Sigmoid colon (tissue), 4 donors: ENCODE data around the gene NUP188.
A peak's percentile ranks its signal among the peaks of the same experiment; 100 is the strongest.

Experiments used
- EP300 ChIP-seq, 4 donors: sonication (generic); formaldehyde crosslinking; IDR thresholded peaks; one replicate each; pipeline ENCODE4 v1.6.1; 2017; ENCODE audit warnings: antibody characterized with exemption in 4 of 4
- POLR2AphosphoS5 ChIP-seq, 4 donors: sonication (generic); formaldehyde crosslinking; IDR thresholded peaks; one replicate each; pipeline ENCODE4 v1.6.1; 2017; ENCODE audit warnings: antibody characterized with exemption in 4 of 4
- TF ChIP-seq, protein P1 (sequence below), 4 experiments: fragments of 450-650 bp in 3 of 4; fragments of 200-600 bp in 1 of 4; IDR thresholded peaks; one replicate each; pipeline ENCODE4 v1.5.1; 2016 to 2019; ENCODE audit warnings: antibody characterized with exemption in 4 of 4, mild to moderate bottlenecking in 3 of 4, moderate library complexity in 2 of 4

DNA sequence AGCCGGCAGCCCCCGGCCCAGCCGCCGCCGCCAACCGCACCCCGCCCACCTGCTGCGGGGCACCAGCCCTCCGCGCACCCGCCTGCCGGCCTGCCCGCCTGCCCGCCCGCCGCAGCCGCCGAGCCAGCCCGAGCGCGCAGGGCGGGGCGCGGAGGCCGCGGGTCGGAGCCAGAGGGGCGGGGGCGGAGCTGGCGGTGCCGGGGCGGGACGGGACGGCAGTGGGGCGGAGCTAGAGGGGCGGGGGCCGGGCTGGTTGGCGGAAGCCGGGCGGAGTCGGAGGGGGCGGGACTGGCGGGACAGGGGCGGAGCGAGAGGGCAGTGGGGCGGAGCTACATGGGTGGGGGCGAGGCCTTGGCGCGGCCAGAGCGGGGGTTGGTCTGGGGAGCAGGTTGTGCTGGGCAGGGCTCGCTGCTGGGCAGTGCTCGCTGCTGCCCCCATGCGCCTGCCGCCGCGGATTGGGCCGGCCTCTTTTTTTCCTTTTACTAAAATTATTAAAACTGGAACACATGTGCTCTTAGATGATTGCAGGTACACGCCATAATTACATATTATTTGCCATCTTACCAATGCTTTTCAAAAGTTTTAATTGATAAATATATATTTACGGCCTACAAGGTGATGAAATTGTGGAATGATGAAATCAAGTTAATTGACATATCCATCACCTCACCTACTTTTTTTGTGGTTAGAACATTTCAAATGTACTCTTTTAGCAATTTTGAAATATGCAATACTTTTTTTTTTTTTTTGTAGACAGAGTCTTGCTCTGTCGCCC, 80.9 kb downstream of the NUP188 start, which contains the start of gene SH3GLB2:
- TF ChIP-seq, protein P1, sequence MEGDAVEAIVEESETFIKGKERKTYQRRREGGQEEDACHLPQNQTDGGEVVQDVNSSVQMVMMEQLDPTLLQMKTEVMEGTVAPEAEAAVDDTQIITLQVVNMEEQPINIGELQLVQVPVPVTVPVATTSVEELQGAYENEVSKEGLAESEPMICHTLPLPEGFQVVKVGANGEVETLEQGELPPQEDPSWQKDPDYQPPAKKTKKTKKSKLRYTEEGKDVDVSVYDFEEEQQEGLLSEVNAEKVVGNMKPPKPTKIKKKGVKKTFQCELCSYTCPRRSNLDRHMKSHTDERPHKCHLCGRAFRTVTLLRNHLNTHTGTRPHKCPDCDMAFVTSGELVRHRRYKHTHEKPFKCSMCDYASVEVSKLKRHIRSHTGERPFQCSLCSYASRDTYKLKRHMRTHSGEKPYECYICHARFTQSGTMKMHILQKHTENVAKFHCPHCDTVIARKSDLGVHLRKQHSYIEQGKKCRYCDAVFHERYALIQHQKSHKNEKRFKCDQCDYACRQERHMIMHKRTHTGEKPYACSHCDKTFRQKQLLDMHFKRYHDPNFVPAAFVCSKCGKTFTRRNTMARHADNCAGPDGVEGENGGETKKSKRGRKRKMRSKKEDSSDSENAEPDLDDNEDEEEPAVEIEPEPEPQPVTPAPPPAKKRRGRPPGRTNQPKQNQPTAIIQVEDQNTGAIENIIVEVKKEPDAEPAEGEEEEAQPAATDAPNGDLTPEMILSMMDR (IDR thresholded peaks at IDR 0.05), result peak; percentile 56 to 92 (median 71)
- TF ChIP-seq POLR2AphosphoS5 (IDR thresholded peaks at IDR 0.05) (no peak), EP300 (IDR thresholded peaks at IDR 0.05) (no peak)
